PC-3 (cell line): Measurements from ENCODE around the gene SPATA20. TPM values are rescaled to one million over a fixed set of nuclear protein-coding genes. Genes with fewer than 3 reads are reported as not detected.

Experiments
- ATAC-seq: fragments of 200-7000 bp; cut with Tn5 transposase; 2 replicates; pipeline ENCODE4 v1.9.1; 2020; ENCODE audit warnings: mild to moderate bottlenecking, moderate library complexity
- BruUV-seq: library from RNA; stranded (reverse); fragments of 400-500 nt; replicated peaks from 2 replicates; lab custom pipeline; 2021; lab: Mats Ljungman, UMichigan
- CTCF ChIA-PET: fragments of 300-600 bp; sonication (Branson Sonifier 250); formaldehyde crosslinking; loops from one replicate; lab custom pipeline; 2022; ENCODE audit warnings: antibody characterized with exemption; lab: Charles Lee
- POLR2A ChIA-PET: fragments of 300-600 bp; sonication (Branson Sonifier 250); formaldehyde crosslinking; loops from one replicate; lab custom pipeline; 2022; ENCODE audit warnings: antibody characterized with exemption; ENCODE audit not compliant: unreplicated experiment; lab: Charles Lee
- DNase-seq: peaks from one replicate; pipeline ENCODE4 v3.0.0-alpha.2; 2015
- H2AFZ ChIP-seq: fragments of 300-600 bp; sonication (generic); 2 replicates; pipeline ENCODE4 v1.6.0; 2016; ENCODE audit warnings: antibody characterized with exemption, low read length
- H3F3A ChIP-seq: fragments of 300-600 bp; sonication (generic); one replicate; pipeline ENCODE4 v1.6.0; 2017; ENCODE audit warnings: antibody characterized with exemption, low read length, control low read depth, mild to moderate bottlenecking; ENCODE audit not compliant: unreplicated experiment
- H3K27ac ChIP-seq: fragments of 300-600 bp; sonication (generic); 2 replicates; pipeline ENCODE4 v1.5.1; 2016; ENCODE audit warnings: mild to moderate bottlenecking, low read length
- H3K27me3 ChIP-seq: fragments of 300-600 bp; sonication (generic); 2 replicates; pipeline ENCODE4 v1.6.1; 2016; ENCODE audit warnings: low read length, mixed read lengths
- H3K36me3 ChIP-seq: fragments of 300-600 bp; sonication (generic); 2 replicates; pipeline ENCODE4 v1.6.1; 2016; ENCODE audit warnings: low read depth, mixed run types, low read length, mixed read lengths
- H3K4me1 ChIP-seq: fragments of 300-600 bp; sonication (generic); 2 replicates; pipeline ENCODE4 v1.5.1; 2016; ENCODE audit warnings: low read length; ENCODE audit not compliant: insufficient read depth
- H3K4me2 ChIP-seq: fragments of 300-600 bp; sonication (generic); 2 replicates; pipeline ENCODE4 v1.6.0; 2016; ENCODE audit warnings: low read length
- H3K4me3 ChIP-seq: fragments of 300-600 bp; sonication (generic); 2 replicates; pipeline ENCODE4 v1.5.1; 2016; ENCODE audit warnings: mild to moderate bottlenecking, low read length, mixed read lengths
- H3K79me2 ChIP-seq: fragments of 300-600 bp; sonication (generic); 2 replicates; pipeline ENCODE4 v1.6.1; 2017; ENCODE audit warnings: low read length, mixed read lengths
- H3K9ac ChIP-seq: fragments of 300-600 bp; sonication (generic); 2 replicates; pipeline ENCODE4 v1.6.0; 2016; ENCODE audit warnings: mild to moderate bottlenecking, low read length
- H3K9me2 ChIP-seq: fragments of 300-600 bp; sonication (generic); replicated peaks from 2 replicates; pipeline ENCODE4 v1.6.1; 2016; ENCODE audit warnings: mixed run types, low read length, mixed read lengths
- H3K9me3 ChIP-seq: fragments of 300-600 bp; sonication (generic); 2 replicates; pipeline ENCODE4 v1.6.1; 2016; ENCODE audit warnings: low read length, mixed read lengths
- H4K20me1 ChIP-seq: fragments of 300-600 bp; sonication (generic); 2 replicates; pipeline ENCODE4 v1.6.1; 2016; ENCODE audit warnings: low read length, mixed read lengths
- CTCF ChIP-seq: fragments of 300-600 bp; sonication (generic); conservative IDR thresholded peaks from 2 replicates; pipeline ENCODE4 v1.5.1; 2017; ENCODE audit warnings: antibody characterized with exemption, low read depth, mild to moderate bottlenecking, low read length
- EZH2 ChIP-seq: fragments of 300-600 bp; sonication (generic); IDR thresholded peaks from one replicate; pipeline ENCODE4 v1.6.1; 2017; ENCODE audit warnings: antibody characterized with exemption, mild to moderate bottlenecking, low read length; ENCODE audit not compliant: unreplicated experiment
- EZH2phosphoT487 ChIP-seq: fragments of 300-600 bp; sonication (generic); IDR thresholded peaks from 2 replicates; pipeline ENCODE4 v1.6.1; 2018; ENCODE audit warnings: mild to moderate bottlenecking, antibody characterized with exemption, low read length, borderline replicate concordance
- intact Hi-C: fragments of 100-400 bp; cut with micrococcal nuclease; formaldehyde crosslinking; loops from 2 replicates; pipeline ENCODE4 v1.9.0; 2023
- total RNA-seq: library from RNA; depleted of rRNA; stranded (reverse); fragments of >200 nt; gene quantifications from 2 replicates; pipeline ENCODE4 v1.2.3, GENCODE V29; 2014

The SPATA20 gene
- total RNA-seq, 1 experiment from 2014 or later, result 115 TPM

DNA sequence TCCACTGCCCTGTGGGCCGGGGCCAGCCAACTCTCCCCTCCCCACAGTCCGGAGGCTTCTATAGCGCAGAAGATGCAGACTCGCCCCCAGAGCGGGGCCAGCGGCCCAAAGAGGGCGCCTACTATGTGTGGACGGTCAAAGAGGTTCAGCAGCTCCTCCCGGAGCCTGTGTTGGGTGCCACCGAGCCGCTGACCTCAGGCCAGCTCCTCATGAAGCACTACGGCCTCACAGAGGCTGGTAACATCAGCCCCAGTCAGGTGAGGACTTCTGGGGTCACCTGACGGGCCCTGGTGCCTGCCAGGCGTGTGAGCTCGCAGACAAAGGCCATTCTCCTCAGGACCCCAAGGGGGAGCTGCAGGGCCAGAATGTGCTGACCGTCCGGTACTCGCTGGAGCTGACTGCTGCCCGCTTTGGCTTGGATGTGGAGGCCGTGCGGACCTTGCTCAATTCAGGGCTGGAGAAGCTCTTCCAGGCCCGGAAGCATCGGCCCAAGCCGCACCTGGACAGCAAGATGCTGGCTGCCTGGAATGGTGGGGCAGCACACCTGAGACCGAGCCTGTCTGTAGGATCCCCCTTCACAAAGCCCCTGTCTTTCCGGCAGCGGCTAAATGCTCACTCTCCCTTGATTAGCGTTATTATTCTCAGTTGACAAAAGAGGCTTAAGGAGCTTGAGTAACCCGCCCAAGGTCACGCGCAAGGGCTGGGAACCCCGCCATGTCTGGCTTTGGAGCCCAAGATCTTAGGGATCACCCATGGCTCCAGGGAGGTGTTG lies 3.9 kb downstream of the SPATA20 start:
- H4K20me1 ChIP-seq, result no peaks in the 10 kb centered on the region
- peak; percentile 20; the same call in 1 of the 2 replicates for ATAC-seq
- no peaks in the 10 kb centered on the region for H3K27me3 ChIP-seq
- H3K79me2 ChIP-seq, result peaks cover 13% of the 10 kb centered on the region
- no peak overlapping the region for H3K27ac ChIP-seq
- H3K4me2 ChIP-seq, result no peak overlapping the region
- intact Hi-C loops, result no loop called here
- H3K9me3 ChIP-seq, result no peaks in the 10 kb centered on the region
- ChIA-PET CTCF (interaction anchor here (0.6 to 1.2 kb wide), 11 partner anchors 9 to 275 kb away, joined by 3 to 21 read pairs (median 4); no protein-coding TSS in a partner anchor), POLR2A (no interaction called here)
- no TSS peak for BruUV-seq
- H3F3A ChIP-seq, result no peaks in the 10 kb centered on the region
- no peak overlapping the region for H2AFZ ChIP-seq
- peaks cover 12% of the 10 kb centered on the region for H3K4me1 ChIP-seq
- H3K9ac ChIP-seq, result no peak overlapping the region
- TF ChIP-seq EZH2phosphoT487 (no peak), CTCF (peak; percentile 91)
- peak; percentile 70 for DNase-seq
- no peak overlapping the region for H3K4me3 ChIP-seq
- H3K9me2 ChIP-seq, result no peaks in the 10 kb centered on the region
- H3K36me3 ChIP-seq, result peaks cover 8% of the 10 kb centered on the region

- BruUV-seq, result no TSS peak
- DNase-seq, result no peak
- peaks cover 8% of the 10 kb centered on the region for H3K36me3 ChIP-seq
- no peaks in the 10 kb centered on the region for H3K27me3 ChIP-seq
- no peak overlapping the region for H3K4me2 ChIP-seq
- H3K4me3 ChIP-seq, result no peak overlapping the region
- peaks cover 13% of the 10 kb centered on the region for H3K79me2 ChIP-seq
- H3K4me1 ChIP-seq, result peaks cover 12% of the 10 kb centered on the region
- ChIA-PET POLR2A (no interaction called here), CTCF (interaction anchor here (0.6 to 1.2 kb wide), 11 partner anchors 9 to 275 kb away, joined by 3 to 21 read pairs (median 4); no protein-coding TSS in a partner anchor)
- no peak overlapping the region for H3K27ac ChIP-seq
- intact Hi-C loops, result no loop called here
- H4K20me1 ChIP-seq, result no peaks in the 10 kb centered on the region
- H2AFZ ChIP-seq, result no peak overlapping the region
- no peaks in the 10 kb centered on the region for H3K9me2 ChIP-seq
- no peaks in the 10 kb centered on the region for H3F3A ChIP-seq
- TF ChIP-seq EZH2phosphoT487, result no peak
- no peak for TF ChIP-seq EZH2
- TF ChIP-seq CTCF, result no peak
- no peaks in the 10 kb centered on the region for H3K9me3 ChIP-seq
- no peak overlapping the region for H3K9ac ChIP-seq
- ATAC-seq, result no peak
These were observed 4.5 kb downstream of the SPATA20 start for GRCh38 chr17:50551433-50551815.

GRCh38 chr17:50551884-50552283 lies 4.9 kb downstream of the SPATA20 start:
- Histone ChIP-seq H3K9me2 (no peaks in the 10 kb centered on the region), H3K9ac (no peak overlapping the region), H2AFZ (no peak overlapping the region), H3K4me2 (no peak overlapping the region), H3K27ac (no peak overlapping the region), H3K4me3 (no peak overlapping the region), H3K36me3 (peaks cover 8% of the 10 kb centered on the region), H3K79me2 (peaks cover 13% of the 10 kb centered on the region), H3K4me1 (peaks cover 12% of the 10 kb centered on the region), H3K9me3 (no peaks in the 10 kb centered on the region), H3F3A (no peaks in the 10 kb centered on the region), H3K27me3 (no peaks in the 10 kb centered on the region), H4K20me1 (no peaks in the 10 kb centered on the region)
- no peak for DNase-seq
- CTCF ChIA-PET, result no interaction called here
- intact Hi-C loops, result no loop called here
- ATAC-seq, result no peak
- TF ChIP-seq EZH2 (no peak), CTCF (no peak), EZH2phosphoT487 (no peak)
- POLR2A ChIA-PET, result no interaction called here
- no TSS peak for BruUV-seq
